ENCODE results near the gene MICA.
A peak's percentile ranks its signal among the peaks of the same experiment; 100 is the strongest.
"Not testable (repeated sequence)": the region's sequence is repeated elsewhere in the genome, so short reads cannot be mapped to it uniquely, and the experiment has no call there.

Gene MICA

DNA sequence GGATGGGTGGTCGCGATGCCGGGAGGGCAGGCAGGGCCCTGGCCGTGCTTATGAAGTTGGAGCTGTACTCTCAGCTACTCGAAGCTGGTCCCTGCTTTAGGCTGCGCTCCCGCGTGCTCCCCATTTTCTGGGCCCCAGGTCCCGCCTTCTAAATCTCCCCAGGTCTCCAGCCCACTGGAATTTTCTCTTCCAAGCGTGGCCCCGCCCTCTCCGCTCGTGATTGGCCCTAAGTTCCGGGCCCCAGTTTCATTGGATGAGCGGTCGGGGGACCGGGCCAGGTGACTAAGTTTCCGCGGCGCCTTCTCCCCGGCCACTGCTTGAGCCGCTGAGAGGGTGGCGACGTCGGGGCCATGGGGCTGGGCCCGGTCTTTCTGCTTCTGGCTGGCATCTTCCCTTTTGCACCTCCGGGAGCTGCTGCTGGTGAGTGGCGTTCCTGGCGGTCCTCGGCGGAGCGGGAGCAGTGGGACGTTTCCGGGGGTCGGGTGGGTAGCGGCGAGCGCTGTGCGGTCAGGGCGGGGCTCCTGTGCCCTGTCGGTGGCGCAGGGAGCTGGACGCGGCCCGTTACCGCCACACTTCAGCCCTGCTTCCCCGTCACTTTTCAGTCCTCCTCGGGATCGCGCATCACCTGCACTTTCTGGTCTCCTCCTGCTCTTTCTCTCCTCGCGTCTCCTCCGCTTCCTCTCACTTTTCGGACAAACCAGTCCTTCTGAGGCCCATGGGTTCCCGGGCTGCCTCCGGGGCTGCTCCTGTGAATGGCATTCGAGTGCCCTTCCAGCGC is at the start of gene MICA:
Gene MICA (plus strand): TSS at position 313 of the 778 bp plus-strand sequence. CDS start 38 bp downstream, at position 351.
- peak; percentile 87 for DNase-seq

DNA sequence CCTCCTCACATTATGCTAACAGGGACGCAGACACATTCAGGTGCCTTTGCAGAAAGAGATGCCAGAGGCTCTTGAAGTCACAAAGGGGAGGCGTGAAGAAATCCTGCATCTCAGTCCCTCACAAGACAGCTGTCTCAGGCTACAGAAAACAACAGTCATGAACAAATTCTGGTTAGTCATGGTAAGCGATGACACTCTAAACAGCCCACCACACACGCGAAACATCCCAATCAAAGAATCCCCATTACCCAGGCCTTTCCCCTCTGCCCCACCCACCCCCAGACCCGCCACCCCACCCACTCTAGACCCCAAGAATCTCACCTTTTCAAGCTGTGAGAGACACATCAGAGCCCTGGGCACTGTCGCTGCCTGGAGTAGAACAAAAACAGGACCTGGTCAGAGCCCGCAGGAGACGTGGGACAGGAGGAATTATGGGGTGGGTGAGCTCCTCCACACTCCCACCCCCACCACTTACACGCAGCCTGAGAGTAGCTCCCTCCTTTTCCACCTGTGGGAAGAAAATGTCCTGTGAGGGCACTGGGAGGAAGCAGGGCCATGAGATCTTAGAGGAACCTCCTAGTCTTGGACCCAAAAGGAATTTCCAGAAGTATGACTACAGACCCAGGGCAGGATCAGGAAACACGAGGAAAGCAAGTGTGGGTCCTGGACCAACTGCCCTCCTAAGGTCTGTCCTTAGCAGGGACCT is 49.1 kb upstream of the MICA start:
- DNase-seq: no peak

DNA sequence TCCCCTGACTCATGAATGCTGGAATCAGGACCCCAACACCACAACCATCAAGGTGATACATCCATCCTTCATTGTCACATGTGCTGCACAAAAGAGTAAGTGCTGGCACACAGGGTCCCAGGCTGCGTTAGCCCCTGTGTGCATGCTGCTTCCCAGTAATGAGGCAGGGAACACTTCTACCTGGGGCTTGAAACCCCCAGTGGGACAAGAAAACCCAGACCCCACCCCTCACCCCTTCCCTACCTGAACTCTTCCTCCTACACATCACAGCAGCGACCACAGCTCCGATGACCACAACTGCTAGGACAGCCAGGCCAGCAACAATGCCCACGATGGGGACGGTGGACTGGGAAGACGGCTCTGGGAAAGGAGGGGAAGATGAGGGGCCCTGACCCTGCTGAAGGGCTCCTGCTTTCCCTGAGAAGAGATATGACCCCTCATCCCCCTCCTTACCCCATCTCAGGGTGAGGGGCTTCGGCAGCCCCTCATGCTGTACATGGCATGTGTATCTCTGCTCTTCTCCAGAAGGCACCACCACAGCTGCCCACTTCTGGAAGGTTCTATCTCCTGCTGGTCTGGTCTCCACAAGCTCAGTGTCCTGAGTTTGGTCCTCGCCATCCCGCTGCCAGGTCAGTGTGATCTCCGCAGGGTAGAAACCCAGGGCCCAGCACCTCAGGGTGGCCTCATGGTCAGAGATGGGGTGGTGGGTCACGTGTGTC is 48.4 kb upstream of the MICA start:
- no peak for DNase-seq

DNA sequence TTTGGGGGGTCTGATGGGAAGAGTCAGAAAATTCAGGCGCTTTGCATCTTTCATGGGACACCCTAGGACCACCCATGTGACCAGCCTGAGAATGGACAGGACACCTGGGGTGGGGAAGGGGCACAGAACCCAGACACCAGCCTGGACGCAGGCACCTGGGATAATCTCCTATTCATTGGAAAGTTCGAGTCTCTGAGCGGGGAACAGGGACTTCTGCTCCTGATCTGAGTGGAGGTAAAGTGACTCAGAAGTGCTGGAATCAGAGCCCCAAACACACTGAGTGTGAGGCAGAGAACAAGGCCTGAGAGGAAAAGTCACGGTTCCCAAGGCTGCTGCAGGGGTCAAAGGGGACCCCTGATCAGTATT is 47.8 kb upstream of the MICA start:
- no peak for DNase-seq

DNA sequence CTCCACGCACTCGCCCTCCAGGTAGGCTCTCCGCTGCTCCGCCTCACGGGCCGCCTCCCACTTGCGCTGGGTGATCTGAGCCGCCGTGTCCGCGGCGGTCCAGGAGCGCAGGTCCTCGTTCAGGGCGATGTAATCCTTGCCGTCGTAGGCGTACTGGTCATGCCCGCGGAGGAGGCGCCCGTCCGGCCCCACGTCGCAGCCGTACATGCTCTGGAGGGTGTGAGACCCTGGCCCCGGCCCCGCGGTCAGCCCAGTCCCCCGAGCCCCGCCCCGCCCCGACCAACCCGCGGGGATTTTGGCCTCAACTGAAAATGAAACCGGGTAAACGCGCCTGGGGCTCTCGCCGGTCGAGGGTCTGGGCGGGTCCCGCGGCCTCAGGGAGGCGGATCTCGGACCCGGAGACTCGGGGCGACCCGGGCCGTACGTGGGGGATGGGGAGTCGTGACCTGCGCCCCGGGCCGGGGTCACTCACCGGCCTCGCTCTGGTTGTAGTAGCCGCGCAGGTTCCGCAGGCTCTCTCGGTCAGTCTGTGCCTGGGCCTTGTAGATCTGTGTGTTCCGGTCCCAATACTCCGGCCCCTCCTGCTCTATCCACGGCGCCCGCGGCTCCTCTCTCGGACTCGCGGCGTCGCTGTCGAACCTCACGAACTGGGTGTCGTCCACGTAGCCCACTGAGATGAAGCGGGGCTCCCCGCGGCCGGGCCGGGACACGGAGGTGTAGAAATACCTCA is 47.0 kb upstream of the MICA start:
- no peak for DNase-seq

DNA sequence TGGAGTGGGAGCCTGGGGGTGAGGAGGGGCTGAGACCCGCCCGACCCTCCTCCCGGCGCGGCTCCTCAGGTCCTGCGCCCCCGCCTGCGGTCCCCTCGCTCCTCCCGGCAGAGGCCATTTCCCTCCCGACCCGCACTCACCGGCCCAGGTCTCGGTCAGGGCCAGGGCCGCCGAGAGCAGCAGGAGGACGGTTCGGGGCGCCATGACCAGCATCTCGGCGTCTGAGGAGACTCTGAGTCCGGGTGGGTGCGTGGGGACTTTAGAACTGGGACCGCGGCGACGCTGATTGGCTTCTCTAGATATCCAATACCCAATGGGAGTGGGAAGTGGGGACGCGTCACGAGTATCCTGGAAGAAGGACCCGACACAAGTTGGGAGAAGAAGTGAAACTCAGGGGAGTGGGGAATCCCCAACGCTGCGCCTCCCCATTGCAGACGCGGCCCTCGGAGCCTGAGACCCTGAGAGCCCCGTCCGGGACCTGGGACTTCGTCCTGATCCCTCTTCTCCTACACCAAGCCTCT is 46.4 kb upstream of the MICA start, which contains the start of gene HLA-B:
Gene HLA-B (minus strand): TSS at position 234 of the 521 bp plus-strand sequence. CDS start 21 bp downstream, at position 213.
- peak; percentile 88 for DNase-seq

DNA sequence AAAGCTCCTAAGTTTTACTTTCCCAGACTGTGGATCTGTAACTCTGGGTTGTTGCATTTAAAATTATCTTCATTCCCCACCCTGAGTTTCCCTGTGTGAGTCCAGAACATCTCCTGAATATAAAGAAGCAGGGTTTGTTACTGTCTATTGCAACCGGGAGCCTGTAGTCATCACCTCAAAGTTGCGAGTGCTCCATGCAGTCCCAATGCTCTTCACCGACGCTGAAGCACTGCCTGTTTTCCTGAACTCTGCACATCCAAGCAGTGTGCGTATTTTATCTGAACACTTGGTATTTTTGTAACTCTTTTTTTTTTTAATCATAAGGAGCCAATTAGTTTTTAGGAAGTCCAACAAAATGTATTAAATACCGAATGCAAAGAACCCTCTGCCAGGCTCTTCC is 45.5 kb upstream of the MICA start:
- no peak for DNase-seq

DNA sequence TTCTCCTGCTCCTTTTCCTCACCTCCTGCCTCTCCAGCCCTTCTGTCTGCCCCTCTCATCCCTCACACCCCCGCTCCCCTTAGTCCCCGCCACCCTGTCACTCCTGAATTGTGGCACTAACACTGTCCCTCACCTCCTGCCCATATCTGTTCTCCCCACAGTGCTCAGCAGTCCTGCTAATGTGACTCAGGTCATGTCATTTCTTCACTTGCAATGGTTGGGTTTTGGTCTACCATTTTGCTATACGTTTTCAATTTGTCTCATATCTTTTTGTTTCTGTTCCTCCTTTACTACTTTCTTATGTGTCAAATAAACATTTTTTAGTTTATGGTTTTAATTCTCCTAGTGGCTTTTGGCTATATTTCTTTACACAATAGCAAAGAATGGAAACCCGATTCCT is 45.1 kb upstream of the MICA start:
- DNase-seq: no peak

DNA sequence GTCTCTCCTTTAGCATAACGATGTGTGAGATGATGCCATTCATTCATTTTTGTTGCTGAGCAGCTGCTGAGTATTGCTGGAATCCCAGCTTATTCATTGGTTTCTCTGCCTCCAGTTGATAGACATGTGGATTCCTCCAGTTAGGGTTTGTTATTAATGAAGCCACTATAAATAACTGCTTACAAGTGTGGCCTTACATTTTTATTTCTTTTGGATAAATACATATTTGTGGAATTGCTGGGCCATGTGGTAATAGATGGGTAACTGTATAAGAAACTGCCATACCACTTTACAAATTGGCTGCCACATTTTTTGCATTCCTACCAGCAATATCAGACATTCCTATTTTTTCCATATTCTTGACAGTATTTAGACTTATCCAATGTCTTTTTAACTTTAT is 43.8 kb upstream of the MICA start:
- no peak for DNase-seq

DNA sequence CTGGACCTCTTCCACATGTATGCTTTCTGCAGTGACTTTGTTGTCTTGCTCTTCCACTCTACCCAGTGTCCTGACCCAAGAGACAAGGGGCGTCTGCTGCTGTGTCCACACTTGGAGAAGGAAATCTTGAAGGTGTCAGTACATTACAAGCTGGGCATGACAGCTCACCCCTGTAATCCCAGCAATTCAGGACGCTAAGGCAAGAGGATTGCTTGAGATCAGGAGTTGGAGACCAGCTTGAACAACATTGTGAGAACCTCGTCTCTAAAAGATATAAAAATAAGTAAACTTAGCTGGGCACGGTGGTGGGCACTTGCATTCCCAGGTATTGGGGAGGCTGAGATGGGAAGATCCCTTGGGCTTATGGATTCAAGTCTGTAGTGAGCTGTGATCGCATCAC is 40.6 kb upstream of the MICA start:
- no peak for DNase-seq

DNA sequence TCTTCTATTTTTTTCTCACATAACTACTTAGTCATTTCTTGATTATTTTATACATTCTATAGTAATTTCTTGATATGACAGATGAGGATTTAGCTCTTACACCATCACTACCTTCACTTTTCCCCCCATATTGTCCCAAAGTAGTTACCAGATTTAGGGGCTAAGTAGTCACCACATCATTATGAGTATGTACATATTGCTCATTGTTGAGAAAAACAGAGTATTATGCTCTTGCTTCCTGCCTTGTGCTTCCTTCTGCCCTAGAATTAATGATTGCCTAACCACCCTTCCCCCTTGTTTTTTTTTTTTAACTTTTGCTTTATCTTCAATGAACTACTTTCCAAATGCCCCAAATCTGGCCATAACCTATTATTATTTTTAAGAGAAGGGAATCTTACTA is 39.6 kb upstream of the MICA start:
- no peak for DNase-seq

DNA sequence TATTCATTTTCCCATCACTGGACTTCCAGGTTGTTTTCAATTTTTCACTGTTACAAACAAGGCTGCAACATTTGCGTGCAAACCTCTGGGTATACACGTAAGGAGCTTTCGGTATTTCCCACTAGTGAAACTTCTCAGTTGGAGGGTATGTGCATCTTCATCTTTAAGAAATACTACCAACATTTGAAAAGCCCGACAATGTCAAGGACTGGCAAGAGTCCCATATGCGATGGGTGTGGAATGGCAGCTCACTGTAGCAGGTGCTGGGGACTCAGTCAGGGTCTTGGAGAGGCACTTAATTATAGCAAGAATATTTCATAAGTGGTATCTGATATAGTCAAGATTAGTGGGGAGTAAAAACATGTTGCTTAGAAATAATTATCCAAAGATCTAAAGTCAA is 37.5 kb upstream of the MICA start:
- no peak for DNase-seq

DNA sequence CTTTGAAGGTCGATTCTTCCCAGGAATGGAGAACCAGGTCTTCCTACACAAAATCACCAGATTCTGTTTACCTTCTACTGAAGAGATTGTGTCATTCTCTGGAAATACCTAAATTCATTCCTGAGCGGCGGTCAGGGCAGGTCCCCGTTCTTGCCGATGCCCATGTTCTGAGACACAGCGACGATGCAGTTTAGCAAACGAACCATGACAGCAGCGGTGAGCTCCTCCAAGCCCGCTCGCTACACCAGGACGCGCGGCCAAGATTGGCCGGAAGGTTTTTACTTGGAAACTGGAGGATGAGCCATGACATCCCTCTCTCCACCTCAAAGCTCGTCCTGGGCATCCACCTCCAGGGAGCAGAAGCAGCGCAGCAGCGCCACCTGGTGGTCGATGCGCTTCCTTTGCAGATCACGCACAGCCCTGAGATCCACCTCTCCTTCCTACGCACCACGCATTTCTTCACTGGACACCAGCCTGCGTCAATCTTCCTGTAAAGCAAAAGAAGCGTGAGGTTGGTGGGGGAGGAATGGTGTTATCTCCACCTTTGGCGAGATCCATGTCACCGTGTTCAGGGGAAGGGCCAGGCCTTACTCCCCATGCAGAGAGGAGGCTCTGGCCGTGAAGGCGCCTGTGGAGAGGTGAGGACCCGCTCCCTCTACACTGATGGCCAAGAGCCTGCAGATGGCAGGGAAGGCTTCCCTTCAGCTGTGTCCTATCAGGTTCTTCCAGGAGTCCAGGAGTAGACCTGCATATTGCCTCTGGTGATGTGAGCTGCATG is 36.5 kb upstream of the MICA start:
- peak; percentile 74 for DNase-seq

DNA sequence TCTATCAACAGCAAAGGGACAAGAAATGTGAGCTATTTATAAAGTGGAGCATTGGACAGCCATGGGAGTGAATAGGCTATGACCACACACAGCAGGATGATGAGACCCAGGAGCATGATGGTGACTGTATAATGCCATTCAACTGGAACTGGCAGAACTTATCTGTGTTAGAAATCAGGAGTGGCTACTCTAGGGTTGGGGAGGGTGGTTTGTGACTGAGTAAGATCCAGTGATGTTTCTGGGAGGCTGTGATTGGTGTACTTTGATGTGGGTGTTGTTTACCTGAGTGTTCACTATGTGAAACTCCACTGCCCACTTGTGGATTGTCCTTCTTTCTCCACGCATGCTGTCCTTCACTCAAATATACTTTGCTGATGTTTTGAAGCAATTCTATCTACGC is 34.9 kb upstream of the MICA start:
- DNase-seq: peak; percentile 21

DNA sequence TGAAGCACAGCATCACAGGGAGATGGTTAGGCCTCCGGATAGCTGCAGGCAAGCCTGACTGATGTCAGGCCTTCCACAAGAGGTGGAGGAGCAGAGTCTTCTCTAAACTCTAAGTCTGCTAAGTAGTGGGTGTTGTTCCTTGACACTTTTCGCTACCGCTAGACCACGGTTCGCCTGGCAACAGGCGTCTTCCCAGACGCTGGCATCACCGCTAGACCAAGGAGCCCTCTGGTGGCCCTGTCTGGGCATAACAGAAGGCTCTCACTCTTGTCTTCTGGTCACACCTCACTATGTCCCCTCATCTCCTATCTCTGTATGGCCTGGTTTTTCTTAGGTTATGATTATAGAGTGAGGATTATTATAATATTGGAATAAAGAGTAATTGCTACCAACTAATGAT is 29.3 kb upstream of the MICA start:
- not testable (repeated sequence) for DNase-seq

DNA sequence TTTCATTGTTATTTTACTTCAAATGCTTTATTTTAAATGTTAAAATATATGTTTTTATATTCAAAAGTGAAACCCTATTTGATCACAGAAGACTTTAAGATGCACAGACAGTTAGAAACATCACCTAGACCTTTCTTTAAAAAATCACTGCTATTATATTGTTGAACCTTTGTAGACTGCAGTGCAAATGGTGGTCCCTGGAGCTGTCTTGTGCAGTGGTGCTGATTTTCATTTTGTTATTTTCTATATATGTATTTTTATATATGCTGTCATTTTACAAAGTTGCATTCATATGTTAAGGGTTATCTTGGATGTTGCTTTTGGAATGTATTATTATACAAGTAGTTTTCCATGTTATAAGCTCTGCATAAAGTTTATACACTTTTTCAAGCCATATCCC is 27.7 kb upstream of the MICA start:
- DNase-seq: no peak

DNA sequence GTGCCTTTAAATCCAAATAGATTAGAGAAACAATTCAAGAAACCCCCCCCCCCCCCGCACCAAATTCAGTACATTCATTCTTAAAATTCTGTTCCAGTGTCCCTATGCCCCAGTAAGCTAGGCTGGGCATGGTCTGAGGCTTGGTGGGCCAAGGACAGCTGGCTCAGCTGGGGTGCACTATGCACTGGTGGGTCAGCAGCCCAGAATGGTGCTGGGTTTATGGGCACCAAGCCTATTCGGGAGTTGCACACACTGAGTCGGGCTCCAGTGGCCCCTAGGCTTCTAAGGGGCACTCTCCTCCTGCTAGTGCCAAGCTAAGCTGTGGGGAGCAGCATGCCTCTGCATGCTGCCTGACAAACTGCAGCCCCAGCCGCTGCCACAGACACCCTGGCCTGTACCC is 26.4 kb upstream of the MICA start:
- DNase-seq: no peak

DNA sequence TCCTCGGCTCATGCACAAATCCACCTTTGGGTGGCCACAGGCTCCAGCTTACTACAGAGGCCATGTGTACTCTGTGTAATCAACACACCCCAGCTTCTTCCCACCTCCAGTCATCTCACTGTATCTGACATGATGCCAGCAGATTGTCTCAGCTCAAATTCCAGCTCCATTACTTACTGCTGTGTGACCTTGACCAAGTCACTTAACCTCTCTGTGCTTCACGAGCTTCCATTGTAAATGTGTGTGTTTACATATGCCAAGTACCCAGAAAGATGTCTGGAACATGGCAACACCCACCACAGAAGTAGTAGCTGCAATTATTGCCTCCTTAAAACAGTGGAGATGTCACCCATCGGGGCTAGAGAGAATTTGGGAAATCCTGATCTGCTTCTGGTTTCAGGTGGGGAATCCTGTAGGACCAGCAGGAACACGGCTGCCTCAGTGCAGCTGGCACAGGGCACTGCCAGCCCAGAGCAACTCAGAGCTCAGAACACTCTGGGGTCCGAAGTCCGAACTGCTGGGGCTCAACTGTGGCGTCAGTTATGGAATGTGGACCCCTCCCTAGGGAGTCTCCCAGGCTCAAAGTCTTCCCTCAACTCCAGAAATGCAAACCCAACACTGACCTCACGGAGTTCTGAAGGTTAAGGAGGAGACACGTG is 25.2 kb upstream of the MICA start:
- no peak for DNase-seq

DNA sequence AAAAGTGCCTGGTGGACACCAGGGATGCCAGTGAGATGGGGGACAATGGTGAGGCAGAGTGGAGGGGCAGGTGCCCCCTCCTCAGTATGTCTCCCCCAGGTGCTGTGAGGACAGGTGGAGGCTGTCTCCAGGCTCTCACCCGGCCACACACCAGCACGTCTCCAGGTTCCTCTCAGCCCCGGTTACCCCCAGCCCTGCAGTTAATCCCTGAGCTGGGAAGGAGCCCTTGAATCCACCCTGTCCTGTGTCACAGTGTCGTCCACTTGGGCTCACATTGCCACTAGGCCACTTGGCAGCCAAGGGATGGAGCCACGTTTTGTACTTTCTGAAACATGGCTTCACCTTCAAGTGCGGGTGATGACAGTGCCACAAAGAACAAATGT is 24.7 kb upstream of the MICA start:
- no peak for DNase-seq

DNA sequence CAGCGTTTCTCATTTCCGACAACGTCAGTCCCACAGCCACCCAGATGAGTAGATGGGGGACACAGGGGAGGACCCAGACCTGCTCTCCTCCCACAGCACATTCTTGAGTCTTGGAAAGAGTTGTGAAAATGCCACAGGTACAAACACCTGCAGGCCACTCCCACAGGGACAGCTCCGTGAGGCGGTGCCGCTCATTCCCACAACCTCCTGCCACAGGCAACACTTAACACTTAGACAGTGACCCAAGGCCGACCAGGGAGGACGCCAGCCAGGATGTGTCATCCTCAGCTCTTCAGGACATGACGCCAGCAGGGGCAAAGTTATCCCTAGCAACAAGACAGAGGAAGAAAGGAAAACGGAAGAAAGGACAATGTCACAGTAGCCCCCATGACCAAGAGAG is 23.5 kb upstream of the MICA start:
- DNase-seq: no peak

DNA sequence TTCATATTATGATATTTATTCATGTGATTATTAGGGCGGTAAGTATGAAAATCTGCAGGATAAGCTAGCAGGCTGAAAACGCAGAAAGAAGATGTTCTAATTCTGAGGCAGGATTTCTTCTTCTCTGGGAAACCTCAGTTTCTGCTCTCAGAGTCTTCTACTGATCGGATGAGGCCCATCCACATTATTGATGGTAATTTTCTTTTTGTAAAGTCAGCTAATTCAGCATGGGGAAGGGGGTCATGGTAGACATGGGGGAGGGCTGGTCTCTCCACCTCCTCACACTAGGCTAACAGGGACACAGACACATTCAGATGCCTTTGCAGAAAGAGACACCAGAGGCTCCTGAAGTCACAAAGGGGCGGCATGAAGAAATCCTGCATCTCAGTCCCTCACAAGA is 21.7 kb upstream of the MICA start:
- no peak for DNase-seq

DNA sequence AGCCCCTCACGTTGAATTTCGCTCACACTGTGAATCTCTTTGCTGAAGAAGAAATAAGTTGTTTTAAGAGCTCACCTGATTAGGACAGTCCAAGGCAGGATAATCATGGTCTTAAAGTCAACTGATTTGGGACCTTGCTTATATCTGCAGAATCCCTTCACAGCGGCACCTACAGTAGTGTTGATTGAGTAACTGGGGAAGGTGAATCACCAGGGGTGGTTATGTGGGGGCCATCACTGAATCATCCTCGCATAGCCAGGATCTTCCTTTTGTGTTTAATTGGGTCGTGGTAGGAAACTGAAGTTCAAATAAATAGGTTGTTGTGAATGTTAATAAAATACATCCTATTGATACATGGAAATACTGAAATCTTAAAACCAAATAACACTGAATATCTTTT is 20.2 kb upstream of the MICA start:
- DNase-seq: peak; percentile 18

Measured in kidney glomerular epithelial cell (primary cell).